Lower leg skin (tissue), 3 donors: ENCODE results near the gene HSH2D.

Source experiments
- CTCF ChIP-seq, 3 donors: fragments of 450-650 bp; IDR thresholded peaks; one replicate each; pipeline ENCODE4 v1.5.1; 2016; ENCODE audit warnings: antibody characterized with exemption in 3 of 3, mild to moderate bottlenecking in 3 of 3, moderate library complexity in 2 of 3
- POLR2A ChIP-seq, 2 donors: fragments of 450-650 bp; IDR thresholded peaks; one replicate each; pipeline ENCODE4 v1.6.1; 2016 to 2017; ENCODE audit warnings: antibody characterized with exemption in 2 of 2, mild to moderate bottlenecking in 1 of 2, moderate library complexity in 1 of 2

GRCh38 chr19:16164222-16164890, 20.9 kb downstream of the HSH2D start:
- TF ChIP-seq CTCF (IDR thresholded peaks at IDR 0.05) = no peak
- no peak for TF ChIP-seq POLR2A (IDR thresholded peaks at IDR 0.05)
